Tibial nerve (tissue), 4 donors: ENCODE results near the gene TRERF1. TPM values are rescaled to one million over a fixed set of nuclear protein-coding genes. Genes with fewer than 3 reads are reported as not detected.

Source experiments
- DNase-seq, 2 donors: peaks; one replicate each; pipeline ENCODE4 v3.0.0-alpha.2; 2019; ENCODE audit warnings: low spot score in 2 of 2
- H3K27ac ChIP-seq, 4 donors: fragments of 200-600 bp; sonication (generic) in 3 of 4; one replicate each; pipeline ENCODE4 v1.5.1; 2017 to 2019; ENCODE audit warnings: mild to moderate bottlenecking in 1 of 4
- H3K27me3 ChIP-seq, 2 donors: fragments of 200-600 bp; sonication (generic) in 1 of 2; one replicate each; pipeline versions ENCODE4 v1.5.1 to v1.6.0; 2017 to 2019
- H3K36me3 ChIP-seq, 3 donors: fragments of 200-600 bp; sonication (generic); one replicate each; pipeline ENCODE4 v1.5.1; 2018 to 2019
- H3K4me1 ChIP-seq, 4 donors: fragments of 200-600 bp; sonication (generic) in 3 of 4; one replicate each; pipeline ENCODE4 v1.5.1; 2017 to 2019
- H3K4me3 ChIP-seq, 4 donors: fragments of 200-600 bp; sonication (generic) in 3 of 4; one replicate each; pipeline ENCODE4 v1.5.1; 2017 to 2019; ENCODE audit warnings: mild to moderate bottlenecking in 1 of 4, moderate library complexity in 1 of 4
- H3K9me3 ChIP-seq, 4 donors: fragments of 200-600 bp; sonication (generic) in 3 of 4; one replicate each; pipeline ENCODE4 v1.5.1; 2017 to 2019
- EP300 ChIP-seq, 2 donors: sonication (generic); formaldehyde crosslinking; IDR thresholded peaks; one replicate each; pipeline ENCODE4 v1.6.1; 2017; ENCODE audit warnings: antibody characterized with exemption in 2 of 2, mild to moderate bottlenecking in 1 of 2
- POLR2A ChIP-seq, 2 donors: fragments of 450-650 bp; IDR thresholded peaks; one replicate each; pipeline ENCODE4 v1.6.1; 2017; ENCODE audit warnings: antibody characterized with exemption in 2 of 2, mild to moderate bottlenecking in 2 of 2, moderate library complexity in 2 of 2
- WGBS, 2 donors: methylation state at CpG; one replicate each; pipeline ENCODE4 v1.1.5; 2018; 5-methylcytosine and 5-hydroxymethylcytosine counted together
- total RNA-seq, 4 donors: library from RNA; depleted of rRNA; stranded (reverse); fragments of >200 nt; gene quantifications; one replicate each; pipeline ENCODE4 v1.1.0, GENCODE V29; 2016
- TF ChIP-seq, protein P1 (sequence below), 5 experiments: fragments of 200-600 bp in 3 of 5; fragments of 450-650 bp in 2 of 5; sonication (generic) in 3 of 5; IDR thresholded peaks; one replicate each; pipeline ENCODE4 v1.5.1; 2016 to 2019; ENCODE audit warnings: antibody characterized with exemption in 5 of 5, mild to moderate bottlenecking in 3 of 5, moderate library complexity in 2 of 5

TRERF1 gene
- total RNA-seq, 4 donors from 2014 or later, result 4.2 to 7.2 (median 4.9) TPM

DNA sequence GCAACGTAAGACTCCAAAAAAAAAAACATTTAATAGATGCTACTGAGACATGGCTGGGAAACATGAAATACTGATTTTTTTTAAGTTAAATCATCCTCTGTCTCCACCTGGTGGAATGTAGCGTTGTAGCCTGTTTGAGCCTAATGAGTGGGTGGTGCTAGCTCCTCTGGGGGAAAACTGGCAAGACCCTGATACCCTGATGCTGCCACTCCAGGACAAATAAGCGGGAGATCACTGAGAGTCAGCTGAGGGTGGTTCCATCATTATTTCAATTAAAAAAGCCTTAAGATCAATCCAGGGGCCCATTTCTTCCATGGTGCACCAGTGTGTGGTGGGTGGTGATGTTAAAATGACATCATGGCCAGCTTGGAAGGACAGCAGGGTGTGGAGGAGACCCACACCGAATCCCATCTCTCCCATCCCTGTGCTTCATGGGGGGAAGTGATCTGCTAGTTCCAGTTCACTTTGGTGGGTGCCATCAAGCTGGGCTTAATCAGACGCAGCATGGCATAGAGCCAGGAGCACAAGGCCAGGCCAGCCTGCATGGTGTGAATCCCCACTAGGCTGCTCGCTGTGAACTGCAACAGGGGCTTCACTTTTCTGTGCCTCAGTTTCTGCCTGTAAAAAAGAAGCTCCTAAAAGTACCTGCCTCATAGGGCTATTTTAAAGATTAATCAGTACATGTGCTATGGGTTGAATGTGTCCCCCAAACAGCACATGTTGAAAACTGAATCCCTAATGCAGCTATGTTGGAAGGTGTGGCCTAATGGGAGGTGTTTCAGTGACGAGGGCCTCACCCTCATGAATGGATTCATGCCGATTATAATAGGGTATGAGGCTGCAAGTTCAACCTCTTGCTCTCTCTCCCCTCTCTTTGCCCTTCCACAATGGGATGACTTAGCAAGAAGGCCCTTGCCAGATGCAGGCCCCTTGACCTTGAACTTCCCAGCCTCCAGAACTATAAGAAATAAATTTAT, 221.1 kb downstream of the TRERF1 start:
- Histone ChIP-seq H3K27me3 (no peaks in the 10 kb centered on the region), H3K4me3 (no peak overlapping the region), H3K36me3 (peaks cover 0 to 71% (median 0%) of the 10 kb centered on the region in 3 donors), H3K4me1 (no peaks in the 10 kb centered on the region), H3K9me3 (no peaks in the 10 kb centered on the region), H3K27ac (no peak overlapping the region)
- DNase-seq, result no peak
- no peak for TF ChIP-seq EP300 (IDR thresholded peaks at IDR 0.05)
- TF ChIP-seq, protein P1, sequence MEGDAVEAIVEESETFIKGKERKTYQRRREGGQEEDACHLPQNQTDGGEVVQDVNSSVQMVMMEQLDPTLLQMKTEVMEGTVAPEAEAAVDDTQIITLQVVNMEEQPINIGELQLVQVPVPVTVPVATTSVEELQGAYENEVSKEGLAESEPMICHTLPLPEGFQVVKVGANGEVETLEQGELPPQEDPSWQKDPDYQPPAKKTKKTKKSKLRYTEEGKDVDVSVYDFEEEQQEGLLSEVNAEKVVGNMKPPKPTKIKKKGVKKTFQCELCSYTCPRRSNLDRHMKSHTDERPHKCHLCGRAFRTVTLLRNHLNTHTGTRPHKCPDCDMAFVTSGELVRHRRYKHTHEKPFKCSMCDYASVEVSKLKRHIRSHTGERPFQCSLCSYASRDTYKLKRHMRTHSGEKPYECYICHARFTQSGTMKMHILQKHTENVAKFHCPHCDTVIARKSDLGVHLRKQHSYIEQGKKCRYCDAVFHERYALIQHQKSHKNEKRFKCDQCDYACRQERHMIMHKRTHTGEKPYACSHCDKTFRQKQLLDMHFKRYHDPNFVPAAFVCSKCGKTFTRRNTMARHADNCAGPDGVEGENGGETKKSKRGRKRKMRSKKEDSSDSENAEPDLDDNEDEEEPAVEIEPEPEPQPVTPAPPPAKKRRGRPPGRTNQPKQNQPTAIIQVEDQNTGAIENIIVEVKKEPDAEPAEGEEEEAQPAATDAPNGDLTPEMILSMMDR (IDR thresholded peaks at IDR 0.05), result peak in 1 of 5 experiments; percentile 5
- 71 to 73% methylated on average over 8 of the region's 8 CpGs for WGBS, 2 donors

DNA sequence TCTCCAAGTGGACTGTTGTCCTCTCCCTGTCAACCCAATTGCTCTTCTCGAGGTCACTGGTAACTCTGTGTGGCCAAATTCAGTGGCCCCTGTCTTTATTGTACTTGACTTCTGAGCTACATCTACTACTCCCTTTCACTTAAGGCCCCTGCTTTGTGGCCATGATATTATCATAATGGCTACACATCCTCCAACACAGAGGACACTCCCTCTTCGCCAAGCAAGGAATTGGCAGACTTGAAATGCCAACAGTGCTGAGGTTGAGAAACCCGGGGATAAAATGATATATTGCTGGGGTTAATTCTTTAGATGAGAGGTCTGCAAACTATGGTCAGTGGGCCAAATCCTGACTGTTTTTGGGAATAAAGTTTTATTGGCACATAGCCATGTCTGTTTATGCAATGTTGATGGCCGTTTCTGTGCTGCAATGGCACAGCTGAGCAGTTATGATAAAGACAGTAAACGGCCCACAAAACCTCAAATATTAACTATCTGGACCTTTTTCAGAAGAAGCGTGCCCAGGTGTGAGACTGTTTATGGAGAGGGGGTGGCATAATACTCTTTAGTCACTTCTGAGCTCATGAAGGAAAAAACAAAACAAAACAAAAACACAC, 222.1 kb downstream of the TRERF1 start:
- peaks cover 0 to 63% (median 0%) of the 10 kb centered on the region in 3 donors for H3K36me3 ChIP-seq
- H3K4me3 ChIP-seq, result no peak overlapping the region
- no peaks in the 10 kb centered on the region for H3K4me1 ChIP-seq
- H3K9me3 ChIP-seq, result no peaks in the 10 kb centered on the region
- TF ChIP-seq, protein P1 (IDR thresholded peaks at IDR 0.05), result no peak
- no peak for TF ChIP-seq POLR2A (IDR thresholded peaks at IDR 0.05)
- no peak for TF ChIP-seq EP300 (IDR thresholded peaks at IDR 0.05)
- DNase-seq, result no peak
- no peaks in the 10 kb centered on the region for H3K27me3 ChIP-seq
- no peak overlapping the region for H3K27ac ChIP-seq
- WGBS, 2 donors, result 73 to 78% methylated on average over 6 of the region's 6 CpGs

DNA sequence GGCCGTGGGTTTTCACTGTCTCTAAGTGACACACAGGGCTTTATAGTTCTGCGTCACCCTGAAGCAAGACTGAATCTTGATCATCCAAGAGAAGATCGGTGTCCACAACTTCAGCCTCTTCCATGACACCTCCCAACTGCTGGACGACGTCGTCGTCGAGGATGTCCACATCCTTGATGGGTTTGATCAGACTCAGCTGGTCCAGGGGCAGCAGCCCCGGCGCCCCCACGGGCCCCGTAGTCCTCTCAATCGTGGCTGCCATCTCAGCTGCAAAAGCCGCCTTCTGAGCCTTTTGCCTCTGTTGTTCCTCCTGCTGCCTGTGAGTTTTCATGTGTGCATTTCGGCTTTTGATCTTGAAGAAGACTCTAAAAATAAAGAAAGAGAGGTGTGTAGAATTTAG, 223.4 kb downstream of the TRERF1 start:
- H3K36me3 ChIP-seq, result peaks cover 0 to 59% (median 0%) of the 10 kb centered on the region in 3 donors
- 88 to 95% methylated on average over 15 of the region's 15 CpGs for WGBS, 2 donors
- H3K27ac ChIP-seq, result no peak overlapping the region
- no peak for DNase-seq
- H3K4me3 ChIP-seq, result no peak overlapping the region
- TF ChIP-seq EP300 (IDR thresholded peaks at IDR 0.05) (no peak), POLR2A (IDR thresholded peaks at IDR 0.05) (no peak)
- TF ChIP-seq, protein P1 (IDR thresholded peaks at IDR 0.05), result no peak
- H3K4me1 ChIP-seq, result no peaks in the 10 kb centered on the region
- no peaks in the 10 kb centered on the region for H3K9me3 ChIP-seq
- no peaks in the 10 kb centered on the region for H3K27me3 ChIP-seq

DNA sequence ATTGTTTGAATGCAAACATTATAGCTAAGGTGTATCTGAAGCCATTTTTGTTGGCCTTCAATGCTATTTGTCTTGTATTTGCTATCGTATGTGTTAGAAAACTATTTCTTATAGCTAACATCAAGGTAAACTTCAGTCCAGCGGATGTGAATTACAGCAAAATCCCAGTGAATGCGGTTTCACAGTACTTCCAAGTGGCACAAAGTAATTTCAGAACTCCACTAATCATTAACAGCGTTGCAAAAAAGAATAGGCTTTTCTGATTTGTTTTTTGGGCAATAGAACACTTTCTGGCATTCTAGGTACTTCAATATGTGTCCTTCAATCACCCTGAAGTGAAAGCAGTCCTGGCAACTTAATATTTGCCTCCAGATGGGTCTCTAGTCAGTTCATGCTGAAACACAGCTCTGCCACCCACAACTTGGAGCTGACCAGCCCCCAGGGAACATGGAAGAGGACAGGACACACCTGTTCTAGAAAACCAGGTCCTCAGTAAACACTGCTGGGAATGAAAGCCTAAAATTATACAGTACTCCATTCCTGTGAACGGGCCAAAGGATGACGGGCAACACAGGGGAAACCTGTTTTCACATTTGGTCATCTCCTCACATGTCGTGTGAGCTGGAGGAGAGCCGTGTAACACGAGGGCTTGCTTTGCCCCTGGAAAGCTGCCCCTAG, 224.4 kb downstream of the TRERF1 start:
- no peak overlapping the region for H3K27ac ChIP-seq
- no peaks in the 10 kb centered on the region for H3K4me1 ChIP-seq
- TF ChIP-seq EP300 (IDR thresholded peaks at IDR 0.05) (no peak), POLR2A (IDR thresholded peaks at IDR 0.05) (no peak)
- TF ChIP-seq, protein P1 (IDR thresholded peaks at IDR 0.05), result no peak
- no peaks in the 10 kb centered on the region for H3K27me3 ChIP-seq
- H3K4me3 ChIP-seq, result no peak overlapping the region
- DNase-seq, result no peak
- no peaks in the 10 kb centered on the region for H3K9me3 ChIP-seq
- 87 to 94% methylated on average over 9 of the region's 9 CpGs for WGBS, 2 donors
- peaks cover 0 to 51% (median 0%) of the 10 kb centered on the region in 3 donors for H3K36me3 ChIP-seq
